NCI-H748 (cell line): ENCODE data around the gene SLC2A4.
"Not testable (repeated sequence)": the region's sequence is repeated elsewhere in the genome, so short reads cannot be mapped to it uniquely, and the experiment has no call there.

Experiments
- DNase-seq: peaks from one replicate; lab custom pipeline; 2025; ENCODE audit not compliant: unreplicated experiment; lab: John Stamatoyannopoulos, UW

Gene SLC2A4

GRCh38 chr17:7281074-7281952 lies at the start of gene SLC2A4:
SLC2A4 (plus strand) TSS chr17:7281718; CDS start chr17:7281935, 217 bp downstream.
- DNase-seq, result peak; percentile 98

- no peak for DNase-seq
Observed at GRCh38 chr17:7232114-7232513, 49.4 kb upstream of the SLC2A4 start.

GRCh38 chr17:7233701-7234082 lies 47.8 kb upstream of the SLC2A4 start:
- no peak for DNase-seq

- peak; percentile 96 for DNase-seq
Observed at GRCh38 chr17:7234083-7234951, 47.2 kb upstream of the SLC2A4 start, which contains the start of gene DVL2. DVL2 (minus strand) TSS chr17:7234517; CDS start chr17:7234262, 255 bp downstream.

- DNase-seq, result no peak
Observed at GRCh38 chr17:7235693-7236665, 45.5 kb upstream of the SLC2A4 start.

GRCh38 chr17:7236808-7237207 lies 44.7 kb upstream of the SLC2A4 start:
- no peak for DNase-seq

GRCh38 chr17:7237266-7237760 lies 44.2 kb upstream of the SLC2A4 start:
- no peak for DNase-seq

- DNase-seq, result peak; percentile 81
Observed at GRCh38 chr17:7237761-7238419, 43.6 kb upstream of the SLC2A4 start.

- peak; percentile 56 for DNase-seq
Observed at GRCh38 chr17:7238420-7239090, 43.0 kb upstream of the SLC2A4 start.

- peak; percentile 100 for DNase-seq
Observed at GRCh38 chr17:7239091-7240027, 42.2 kb upstream of the SLC2A4 start, which contains the start of gene PHF23. PHF23 (minus strand) TSS chr17:7239457; CDS start chr17:7239279, 178 bp downstream.

GRCh38 chr17:7240375-7240774 lies 41.1 kb upstream of the SLC2A4 start:
- no peak for DNase-seq

- DNase-seq, result peak; percentile 45
Observed at GRCh38 chr17:7241090-7241733, 40.3 kb upstream of the SLC2A4 start.

- peak; percentile 95 for DNase-seq
Observed at GRCh38 chr17:7241783-7242716, 39.5 kb upstream of the SLC2A4 start, which contains the start of gene GABARAP. GABARAP (minus strand) TSS chr17:7242449; CDS start chr17:7242330, 119 bp downstream.

- peak; percentile 99 for DNase-seq
Observed at GRCh38 chr17:7242717-7243452, 38.6 kb upstream of the SLC2A4 start.

- no peak for DNase-seq
Observed at GRCh38 chr17:7243453-7243729, 38.1 kb upstream of the SLC2A4 start.

GRCh38 chr17:7243838-7244237 lies 37.7 kb upstream of the SLC2A4 start:
- DNase-seq, result not testable (repeated sequence)
